GM19099 (cell line): ENCODE data around the gene TNPO3.

ENCODE experiments used
- POLR2A ChIP-seq: IDR thresholded peaks from 3 replicates; pipeline ENCODE4 v1.6.1; 2011; ENCODE audit warnings: low read depth; ENCODE audit not compliant: insufficient read length; ENCODE audit errors: extremely low read depth

The TNPO3 gene

GRCh38 chr7:129008645-129009414 lies 46.1 kb downstream of the TNPO3 start:
- no peak for TF ChIP-seq POLR2A

- TF ChIP-seq POLR2A = no peak
These were observed 47.3 kb downstream of the TNPO3 start for GRCh38 chr7:129007572-129007971.

- TF ChIP-seq POLR2A = no peak
These were observed 48.1 kb downstream of the TNPO3 start for GRCh38 chr7:129006636-129007414.

DNA sequence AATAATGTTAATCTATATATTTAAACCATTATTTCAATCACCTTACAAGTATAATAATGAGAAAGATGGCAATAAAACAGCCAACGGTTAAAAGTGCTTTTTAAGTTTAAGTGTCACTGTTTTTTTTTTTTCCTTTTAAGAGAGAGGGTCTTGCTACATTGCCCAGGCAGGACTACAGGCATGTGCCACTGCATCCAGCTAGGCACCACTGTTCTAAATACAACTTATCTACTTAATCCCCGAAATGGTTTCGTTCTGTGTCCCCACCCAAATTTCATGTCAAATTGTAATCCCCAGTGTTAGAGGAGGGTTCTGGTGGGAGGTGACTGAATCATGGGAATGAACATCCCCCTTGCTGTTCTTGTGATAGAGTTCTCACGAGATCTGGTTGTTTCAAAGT lies 49.7 kb downstream of the TNPO3 start:
- TF ChIP-seq POLR2A = no peak

- no peak for TF ChIP-seq POLR2A
These were observed 57.7 kb downstream of the TNPO3 start for GRCh38 chr7:128997181-128997580.

- TF ChIP-seq POLR2A = no peak
These were observed 61.5 kb downstream of the TNPO3 start for GRCh38 chr7:128993419-128993818.

GRCh38 chr7:128989961-128990360 lies 65.0 kb downstream of the TNPO3 start:
- no peak for TF ChIP-seq POLR2A

GRCh38 chr7:128988372-128988771 lies 66.5 kb downstream of the TNPO3 start:
- no peak for TF ChIP-seq POLR2A

- TF ChIP-seq POLR2A = no peak
These were observed 68.3 kb downstream of the TNPO3 start for GRCh38 chr7:128986609-128987008.

DNA sequence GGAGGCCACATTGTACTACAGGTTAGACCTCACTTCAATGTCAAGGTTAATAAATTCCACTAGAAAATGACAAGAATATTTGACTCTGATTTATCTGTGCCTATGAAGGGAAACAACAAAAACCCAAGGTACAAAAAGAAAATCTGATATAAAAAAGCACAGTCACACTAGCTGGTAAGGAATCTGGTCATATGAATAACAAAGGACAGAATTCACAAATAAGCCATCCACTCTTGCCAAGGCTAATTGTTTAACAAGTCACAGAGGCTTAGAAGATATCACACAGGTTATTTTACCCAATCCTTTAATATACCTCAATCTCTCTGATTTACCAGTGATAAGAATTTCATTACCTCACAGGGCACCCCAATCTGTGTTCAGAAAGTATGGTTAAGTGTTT lies 69.3 kb downstream of the TNPO3 start:
- no peak for TF ChIP-seq POLR2A

DNA sequence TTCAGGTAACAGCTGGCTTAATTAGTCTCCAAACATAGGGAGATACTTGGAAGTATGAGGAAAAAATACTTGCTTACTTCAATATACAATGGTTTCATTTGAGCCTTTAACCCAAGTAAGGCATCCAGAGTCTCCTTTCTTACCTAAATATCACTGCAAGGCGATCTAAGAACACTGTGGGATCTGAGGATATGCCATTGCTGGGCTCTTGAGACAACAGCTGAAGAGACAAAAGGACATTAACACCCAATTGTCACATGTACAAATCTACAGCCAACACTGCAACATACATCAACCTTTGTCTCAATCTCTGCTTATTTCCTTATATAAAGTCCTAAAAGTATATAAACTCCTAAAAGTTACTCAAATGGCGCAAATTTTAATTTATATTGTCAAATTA lies 72.8 kb downstream of the TNPO3 start:
- TF ChIP-seq POLR2A = no peak

DNA sequence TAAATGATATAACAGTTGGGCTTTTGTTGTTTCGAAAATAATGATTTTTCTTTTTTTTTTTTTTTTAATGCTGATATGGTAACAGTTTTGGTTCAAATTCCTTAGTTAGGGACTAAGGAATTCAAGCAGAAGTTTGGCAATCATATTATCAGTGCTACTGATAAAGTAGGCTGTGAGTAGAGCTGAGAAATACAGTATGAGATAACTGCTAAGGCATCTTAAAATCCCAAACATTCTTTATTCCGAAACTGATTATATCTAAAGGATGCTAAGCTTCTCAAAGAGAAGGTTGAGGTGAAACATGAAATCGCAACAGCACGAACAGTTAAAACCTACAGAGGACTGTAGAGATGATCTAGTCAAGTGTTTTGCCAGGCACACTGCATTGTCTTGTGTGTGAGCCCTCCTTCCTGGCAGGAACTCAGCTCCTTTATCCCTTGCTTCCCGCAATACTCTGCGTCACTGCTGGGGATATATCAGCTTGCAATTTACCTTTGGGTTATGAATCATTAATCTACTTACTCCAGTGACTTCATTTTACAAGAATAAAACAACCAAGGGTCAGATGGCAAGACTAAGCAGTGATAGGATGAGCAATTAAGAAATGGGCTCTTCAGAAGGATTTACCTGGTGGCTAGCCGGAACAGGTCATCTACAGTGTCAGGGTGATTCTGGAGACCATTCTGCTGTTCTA lies 80.5 kb downstream of the TNPO3 start:
- TF ChIP-seq POLR2A = no peak

DNA sequence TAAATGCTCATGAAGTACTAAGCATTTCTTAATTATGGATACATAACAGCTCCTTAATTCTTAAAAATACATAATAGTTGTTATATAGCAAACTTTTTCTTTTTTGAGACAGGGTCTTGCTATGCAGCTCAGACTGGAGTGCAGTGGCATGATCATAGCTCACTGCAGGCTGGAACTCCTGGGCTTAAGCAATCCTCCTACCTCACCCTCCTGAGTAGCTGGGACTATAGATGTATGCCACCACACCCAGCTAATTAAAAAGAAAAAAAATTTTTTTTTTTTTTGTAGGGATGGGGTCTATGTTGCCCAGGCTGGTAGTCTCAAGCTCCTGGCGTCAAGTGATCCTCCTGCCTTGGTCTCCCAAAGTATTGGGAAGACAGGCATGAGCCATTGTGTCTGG lies 86.3 kb downstream of the TNPO3 start:
- TF ChIP-seq POLR2A = no peak

- no peak for TF ChIP-seq POLR2A
These were observed 91.6 kb downstream of the TNPO3 start for GRCh38 chr7:128963327-128963757.

GRCh38 chr7:128962899-128963298 lies 92.0 kb downstream of the TNPO3 start:
- no peak for TF ChIP-seq POLR2A
